ENCODE measurements around the gene FHOD3. TPM values are rescaled to one million over a fixed set of nuclear protein-coding genes. Genes with fewer than 3 reads are reported as not detected.
A peak's percentile ranks its signal among the peaks of the same experiment; 100 is the strongest.

FHOD3 gene
- total and polyA plus RNA-seq, 2 experiments from 2014 or later: 2.7 to 8.7 TPM

GRCh38 chr18:36613810-36614209 lies 316.3 kb downstream of the FHOD3 start (continued):
- no peak for TF ChIP-seq ZNF462 (CRISPR knock-in tag; IDR thresholded peaks at IDR 0.05)
- TF ChIP-seq POLR2AphosphoS5 (IDR thresholded peaks at IDR 0.05; ENCODE audit: low read depth): no peak
- no peak for TF ChIP-seq NANOG (IDR thresholded peaks at IDR 0.05; ENCODE audit: borderline replicate concordance)
- no peak for TF ChIP-seq EZH2 (IDR thresholded peaks at IDR 0.05; ENCODE audit: low read depth, unreplicated experiment)
- no peak for TF ChIP-seq CREB1 (CRISPR knock-in tag; IDR thresholded peaks at IDR 0.05; ENCODE audit: low read depth)

- Histone ChIP-seq H3K27me3 (ENCODE audit: insufficient read depth) (no peaks in the 10 kb centered on the region), H3K4me2 (no peak overlapping the region), H2AFZ (no peak overlapping the region), H3K9me2 (ENCODE audit: insufficient read depth) (no peaks in the 10 kb centered on the region), H3K36me3 (ENCODE audit: insufficient read depth) (no peaks in the 10 kb centered on the region), H3K4me1 (ENCODE audit: insufficient read depth) (no peaks in the 10 kb centered on the region), H4K20me1 (replicated peaks; ENCODE audit: insufficient read depth) (no peaks in the 10 kb centered on the region), H3K79me2 (replicated peaks; ENCODE audit: insufficient read depth) (no peaks in the 10 kb centered on the region), H3F3A (replicated peaks; ENCODE audit: low read depth) (no peaks in the 10 kb centered on the region), H3K4me3 (no peak overlapping the region), H3K27ac (ENCODE audit: low read depth) (no peak overlapping the region)
- Mint-ChIP-seq H3K9me3 (no peaks in the 10 kb centered on the region), H3K27me3 (ENCODE audit: insufficient read depth, low read depth, poor library complexity) (no peaks in the 10 kb centered on the region), H3K36me3 (ENCODE audit: low read depth) (no peaks in the 10 kb centered on the region), H3K27ac (no peak overlapping the region), H3K4me3 (no peak overlapping the region), H3K4me1 (no peaks in the 10 kb centered on the region)
- ATAC-seq (no peak), DNase-seq (ENCODE audit: low spot score) (no peak)
- TF ChIP-seq CTCF (conservative IDR thresholded peaks at IDR 0.05; ENCODE audit: low read depth in 2 of 2) (peak; percentile 19 to 35; a peak in 3 of 4 replicates), ETS1 (IDR thresholded peaks at IDR 0.05) (no peak)
Measured at GRCh38 chr18:36620788-36621187, 323.3 kb downstream of the FHOD3 start.
